Body of pancreas (tissue), 4 donors: ENCODE results near the gene KRT28. TPM values are rescaled to one million over a fixed set of nuclear protein-coding genes. Genes with fewer than 3 reads are reported as not detected.

Experiments used
- ATAC-seq: fragments of 150-250 bp; one replicate; pipeline ENCODE4 v1.9.1; 2016
- DNase-seq, 4 donors: peaks; one replicate each; pipeline ENCODE4 v3.0.0-alpha.2; 2019
- H3K27ac ChIP-seq, 4 donors: fragments of 200-600 bp; sonication (generic); 1 replicate in 3 of 4; 2 replicates in 1 of 4; pipeline versions ENCODE4 v1.5.1 to v1.6.1; 2016 to 2019; ENCODE audit warnings: mild to moderate bottlenecking in 1 of 4, mixed read lengths in 1 of 4, moderate library complexity in 1 of 4
- H3K27me3 ChIP-seq, 2 donors: fragments of 200-600 bp; sonication (generic); one replicate each; pipeline ENCODE4 v1.6.0; 2016; ENCODE audit warnings: mild to moderate bottlenecking in 1 of 2
- H3K36me3 ChIP-seq, 2 donors: fragments of 200-600 bp; sonication (generic); replicated peaks in 1 of 2; 2 replicates each; pipeline ENCODE4 v1.5.1; 2016; ENCODE audit warnings: low read depth in 2 of 2; ENCODE audit not compliant: insufficient read depth in 1 of 2
- H3K4me1 ChIP-seq: fragments of 200-600 bp; sonication (generic); one replicate; pipeline ENCODE4 v1.6.0; 2016
- H3K4me3 ChIP-seq, 2 donors: fragments of 200-600 bp; sonication (generic); 1 replicate in 1 of 2; 2 replicates in 1 of 2; pipeline ENCODE4 v1.5.1; 2016 to 2019
- H3K9me3 ChIP-seq, 3 donors: fragments of 200-600 bp; sonication (generic); 1 replicate in 2 of 3; 2 replicates in 1 of 3; pipeline ENCODE4 v1.5.1; 2016
- CTCF ChIP-seq, 7 experiments: fragments of 450-650 bp in 4 of 7; fragments of 200-600 bp in 3 of 7; sonication (generic) in 3 of 7; IDR thresholded peaks; one replicate each; pipeline ENCODE4 v1.5.1; 2016 to 2019; ENCODE audit warnings: antibody characterized with exemption in 7 of 7
- POLR2A ChIP-seq, 3 donors: fragments of 450-650 bp; IDR thresholded peaks; one replicate each; pipeline ENCODE4 v1.6.1; 2016; ENCODE audit warnings: antibody characterized with exemption in 3 of 3, mild to moderate bottlenecking in 2 of 3
- WGBS, 2 donors: methylation state at CpG; one replicate each; pipeline ENCODE4 v1.1.5; 2017; 5-methylcytosine and 5-hydroxymethylcytosine counted together
- intact Hi-C: fragments of 100-400 bp; cut with DNase I; formaldehyde crosslinking; loops from one replicate; pipeline ENCODE4 v1.15.1; 2023
- total RNA-seq, 2 donors: library from RNA; depleted of rRNA; stranded (reverse); fragments of >200 nt; gene quantifications; one replicate each; pipeline ENCODE4 v1.1.0, GENCODE V29; 2016

Gene KRT28
- total RNA-seq, 2 donors from 2014 or later = not detected

GRCh38 chr17:40832840-40833239 lies 33.1 kb upstream of the KRT28 start:
- TF ChIP-seq POLR2A (IDR thresholded peaks at IDR 0.05) = no peak
- TF ChIP-seq CTCF (IDR thresholded peaks at IDR 0.05) = no peak
- Histone ChIP-seq H3K9me3 (no peaks in the 10 kb centered on the region), H3K36me3 (no peaks in the 10 kb centered on the region), H3K27ac (no peak overlapping the region), H3K4me1 (no peaks in the 10 kb centered on the region), H3K4me3 (no peak overlapping the region), H3K27me3 (no peaks in the 10 kb centered on the region)
- WGBS, 2 donors = 85 to 90% methylated on average over 3 of the region's 3 CpGs
- intact Hi-C loops = no loop called here
- no peak for ATAC-seq
- no peak for DNase-seq

GRCh38 chr17:40830085-40830776 lies 30.5 kb upstream of the KRT28 start:
- no peak for ATAC-seq
- H3K27ac ChIP-seq = no peak overlapping the region
- H3K27me3 ChIP-seq = no peaks in the 10 kb centered on the region
- 85 to 86% methylated on average over 2 of the region's 2 CpGs for WGBS, 2 donors
- no peaks in the 10 kb centered on the region for H3K9me3 ChIP-seq
- no peak for TF ChIP-seq POLR2A (IDR thresholded peaks at IDR 0.05)
- TF ChIP-seq CTCF (IDR thresholded peaks at IDR 0.05) = no peak
- no peak for DNase-seq
- no peak overlapping the region for H3K4me3 ChIP-seq
- no peaks in the 10 kb centered on the region for H3K36me3 ChIP-seq
- no peaks in the 10 kb centered on the region for H3K4me1 ChIP-seq
- intact Hi-C loops = no loop called here

- DNase-seq (no peak), ATAC-seq (no peak)
- Histone ChIP-seq H3K27ac (no peak overlapping the region), H3K36me3 (no peaks in the 10 kb centered on the region), H3K4me3 (no peak overlapping the region), H3K9me3 (no peaks in the 10 kb centered on the region), H3K27me3 (no peaks in the 10 kb centered on the region), H3K4me1 (no peaks in the 10 kb centered on the region)
- WGBS, 2 donors = 83 to 88% methylated on average over 4 of the region's 4 CpGs
- intact Hi-C loops = no loop called here
- TF ChIP-seq POLR2A (IDR thresholded peaks at IDR 0.05) (no peak), CTCF (IDR thresholded peaks at IDR 0.05) (no peak)
These were observed 28.8 kb upstream of the KRT28 start for GRCh38 chr17:40828454-40829044.

- Histone ChIP-seq H3K9me3 (no peaks in the 10 kb centered on the region), H3K27ac (no peak overlapping the region), H3K4me1 (no peaks in the 10 kb centered on the region), H3K36me3 (no peaks in the 10 kb centered on the region), H3K27me3 (no peaks in the 10 kb centered on the region), H3K4me3 (no peak overlapping the region)
- no peak for DNase-seq
- ATAC-seq = no peak
- intact Hi-C loops = no loop called here
- WGBS, 2 donors = 76 to 80% methylated on average over 7 of the region's 7 CpGs
- no peak for TF ChIP-seq POLR2A (IDR thresholded peaks at IDR 0.05)
- TF ChIP-seq CTCF (IDR thresholded peaks at IDR 0.05) = no peak
These were observed 28.1 kb upstream of the KRT28 start for GRCh38 chr17:40827746-40828453.
